ENCODE measurements around the gene MRPL54. TPM values are rescaled to one million over a fixed set of nuclear protein-coding genes. Genes with fewer than 3 reads are reported as not detected.

MRPL54 gene
- polyA plus RNA-seq, 1 donor (not counting 4 experiments of a cell fraction or from before 2014, with no cell fraction given): 27.0 TPM

DNA sequence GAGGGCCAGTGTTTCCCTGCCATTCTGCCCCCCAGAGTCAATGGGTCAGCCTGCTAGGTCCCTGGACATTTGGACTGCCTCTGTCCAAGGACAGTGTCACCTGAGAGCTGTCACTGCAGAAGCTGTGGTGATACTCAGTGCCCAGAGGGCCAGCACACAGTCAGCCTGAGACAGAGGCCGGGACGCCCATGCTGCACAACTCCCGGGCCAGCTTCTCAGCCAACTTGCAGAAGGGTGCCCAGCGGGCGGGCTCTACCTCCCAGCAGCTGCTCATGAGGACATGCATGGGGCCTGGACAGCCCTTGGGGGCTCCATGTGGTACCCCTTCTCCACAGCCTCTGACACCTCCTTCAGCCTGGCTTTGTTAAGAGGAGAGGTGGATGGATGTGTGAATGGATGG is 13.3 kb downstream of the MRPL54 start:
- H3K9me3 ChIP-seq (ENCODE audit: control insufficient read depth, low read depth, low read length): no peaks in the 10 kb centered on the region
- no peaks in the 10 kb centered on the region for H3K36me3 ChIP-seq (ENCODE audit: control insufficient read depth in 2 of 2, extremely low read depth in 1 of 2, insufficient read depth in 2 of 2, low read length in 2 of 2)
- no peaks in the 10 kb centered on the region for H4K20me1 ChIP-seq (ENCODE audit: control insufficient read depth, extremely low read depth, insufficient read depth, low read length)
- dilution Hi-C loops (cut with MboI; ENCODE audit: extremely low pct_ligation_motif_present, low sequenced_read_pairs): no loop called here
- H3K27me3 ChIP-seq (ENCODE audit: control insufficient read depth, extremely low read depth, insufficient read depth, low read length): peaks cover 6% of the 10 kb centered on the region
- no peaks in the 10 kb centered on the region for H3K9me1 ChIP-seq (ENCODE audit: control insufficient read depth, extremely low read depth, insufficient read depth, low read length)
- no peak overlapping the region for H3K9ac ChIP-seq (ENCODE audit: control insufficient read depth, extremely low read depth, insufficient read depth, low read length)
- no peak overlapping the region for H3K4me2 ChIP-seq (ENCODE audit: control insufficient read depth, extremely low read depth, insufficient read depth, low read depth, low read length)
- H3K27ac ChIP-seq (ENCODE audit: control insufficient read depth, insufficient read depth, low read length): no peak overlapping the region
- TF ChIP-seq, protein P1, sequence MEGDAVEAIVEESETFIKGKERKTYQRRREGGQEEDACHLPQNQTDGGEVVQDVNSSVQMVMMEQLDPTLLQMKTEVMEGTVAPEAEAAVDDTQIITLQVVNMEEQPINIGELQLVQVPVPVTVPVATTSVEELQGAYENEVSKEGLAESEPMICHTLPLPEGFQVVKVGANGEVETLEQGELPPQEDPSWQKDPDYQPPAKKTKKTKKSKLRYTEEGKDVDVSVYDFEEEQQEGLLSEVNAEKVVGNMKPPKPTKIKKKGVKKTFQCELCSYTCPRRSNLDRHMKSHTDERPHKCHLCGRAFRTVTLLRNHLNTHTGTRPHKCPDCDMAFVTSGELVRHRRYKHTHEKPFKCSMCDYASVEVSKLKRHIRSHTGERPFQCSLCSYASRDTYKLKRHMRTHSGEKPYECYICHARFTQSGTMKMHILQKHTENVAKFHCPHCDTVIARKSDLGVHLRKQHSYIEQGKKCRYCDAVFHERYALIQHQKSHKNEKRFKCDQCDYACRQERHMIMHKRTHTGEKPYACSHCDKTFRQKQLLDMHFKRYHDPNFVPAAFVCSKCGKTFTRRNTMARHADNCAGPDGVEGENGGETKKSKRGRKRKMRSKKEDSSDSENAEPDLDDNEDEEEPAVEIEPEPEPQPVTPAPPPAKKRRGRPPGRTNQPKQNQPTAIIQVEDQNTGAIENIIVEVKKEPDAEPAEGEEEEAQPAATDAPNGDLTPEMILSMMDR (optimal IDR thresholded peaks at IDR 0.05 in 1 of 3, IDR thresholded peaks at IDR 0.05 in 1 of 3, conservative IDR thresholded peaks at IDR 0.05 in 1 of 3; ENCODE audit: extremely low read depth in 1 of 3, insufficient read depth in 2 of 3, low read length in 3 of 3): no peak
- TF ChIP-seq EZH2 (IDR thresholded peaks at IDR 0.05; ENCODE audit: low read length): no peak
- FAIRE-seq (no peak), DNase-seq (ENCODE audit: low read depth, low spot score) (no peak)
- H3K4me1 ChIP-seq (ENCODE audit: control insufficient read depth, extremely low read depth, insufficient read depth, low read length): no peaks in the 10 kb centered on the region
- H3K79me2 ChIP-seq (ENCODE audit: control insufficient read depth, insufficient read depth, low read length): no peaks in the 10 kb centered on the region
- H3K4me3 ChIP-seq (ENCODE audit: control insufficient read depth in 2 of 3, extremely low read depth in 1 of 3, insufficient read depth in 2 of 3, low read depth in 1 of 3, low read length in 3 of 3): no peak overlapping the region
- no peak overlapping the region for H2AFZ ChIP-seq (ENCODE audit: control insufficient read depth, low read length)

DNA sequence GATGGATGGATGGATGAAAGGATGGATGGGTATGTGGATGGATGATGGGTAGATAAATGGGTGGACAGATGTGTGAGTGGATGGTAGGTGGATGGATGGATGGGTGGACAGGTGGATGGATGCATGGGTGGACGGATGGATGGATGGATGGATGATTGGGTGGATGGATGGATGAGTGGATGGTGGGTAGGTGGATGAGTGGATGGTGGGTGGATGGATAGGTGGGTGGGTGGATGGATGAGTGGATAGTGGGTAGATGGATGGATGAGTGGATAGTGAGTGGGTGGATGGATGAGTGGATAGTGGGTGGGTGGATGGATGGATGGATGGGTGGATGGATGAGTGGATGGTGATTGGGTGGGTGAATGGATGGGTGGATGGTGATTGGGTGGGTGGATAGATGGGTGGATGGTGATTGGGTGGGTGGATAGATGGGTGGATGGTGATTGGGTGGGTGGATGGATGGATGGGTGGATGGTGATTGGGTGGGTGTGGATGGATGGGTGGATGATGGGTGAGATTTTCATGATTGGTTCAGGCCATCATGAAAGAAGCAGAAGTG is 14.1 kb downstream of the MRPL54 start:
- Histone ChIP-seq H3K9me3 (ENCODE audit: control insufficient read depth, low read depth, low read length) (no peaks in the 10 kb centered on the region), H3K9me1 (ENCODE audit: control insufficient read depth, extremely low read depth, insufficient read depth, low read length) (no peaks in the 10 kb centered on the region), H4K20me1 (ENCODE audit: control insufficient read depth, extremely low read depth, insufficient read depth, low read length) (no peaks in the 10 kb centered on the region), H3K27me3 (ENCODE audit: control insufficient read depth, extremely low read depth, insufficient read depth, low read length) (no peaks in the 10 kb centered on the region), H2AFZ (ENCODE audit: control insufficient read depth, low read length) (no peak overlapping the region), H3K4me3 (ENCODE audit: control insufficient read depth in 2 of 3, extremely low read depth in 1 of 3, insufficient read depth in 2 of 3, low read depth in 1 of 3, low read length in 3 of 3) (no peak overlapping the region), H3K4me2 (ENCODE audit: control insufficient read depth, extremely low read depth, insufficient read depth, low read depth, low read length) (no peak overlapping the region), H3K9ac (ENCODE audit: control insufficient read depth, extremely low read depth, insufficient read depth, low read length) (no peak overlapping the region), H3K79me2 (ENCODE audit: control insufficient read depth, insufficient read depth, low read length) (no peaks in the 10 kb centered on the region), H3K27ac (ENCODE audit: control insufficient read depth, insufficient read depth, low read length) (no peak overlapping the region), H3K4me1 (ENCODE audit: control insufficient read depth, extremely low read depth, insufficient read depth, low read length) (no peaks in the 10 kb centered on the region), H3K36me3 (ENCODE audit: control insufficient read depth in 2 of 2, extremely low read depth in 1 of 2, insufficient read depth in 2 of 2, low read length in 2 of 2) (no peaks in the 10 kb centered on the region)
- no peak for DNase-seq (ENCODE audit: low read depth, low spot score)
- dilution Hi-C loops (cut with MboI; ENCODE audit: extremely low pct_ligation_motif_present, low sequenced_read_pairs): no loop called here
- TF ChIP-seq, protein P1 (optimal IDR thresholded peaks at IDR 0.05 in 1 of 3, IDR thresholded peaks at IDR 0.05 in 1 of 3, conservative IDR thresholded peaks at IDR 0.05 in 1 of 3; ENCODE audit: extremely low read depth in 1 of 3, insufficient read depth in 2 of 3, low read length in 3 of 3): no peak
- TF ChIP-seq EZH2 (IDR thresholded peaks at IDR 0.05; ENCODE audit: low read length): no peak
- FAIRE-seq: no peak

All from keratinocyte (primary cell).